Frontal cortex (tissue), 4 donors: ENCODE measurements around the gene DUOX2. TPM values are rescaled to one million over a fixed set of nuclear protein-coding genes. Genes with fewer than 3 reads are reported as not detected.
"Not testable (repeated sequence)": the region's sequence is repeated elsewhere in the genome, so short reads cannot be mapped to it uniquely, and the experiment has no call there.

Source experiments
- DNase-seq, 2 donors: peaks; one replicate each; pipeline ENCODE4 v3.0.0; 2012; ENCODE audit warnings: low spot score in 2 of 2
- FAIRE-seq: peaks from 2 replicates; lab custom pipeline; 2012; peaks lifted over from hg19 to GRCh38; lab: Jason Lieb, UNC
- total RNA-seq: library from RNA; depleted of rRNA; stranded (reverse); fragments of >200 nt; gene quantifications from one replicate; pipeline ENCODE4 v1.2.3, GENCODE V29; 2014
- donor health status: control.
- donor health status: control.
- donor health status: control.

DUOX2 gene
- total RNA-seq, 1 donor from 2014 or later, result not detected

- DNase-seq (no peak), FAIRE-seq (no peak)
Observed at GRCh38 chr15:45140557-45141250, 26.7 kb upstream of the DUOX2 start.

- DNase-seq (no peak), FAIRE-seq (no peak)
Observed at GRCh38 chr15:45139770-45140169, 25.8 kb upstream of the DUOX2 start.

- no peak for DNase-seq
- no peak for FAIRE-seq
Observed at GRCh38 chr15:45138814-45139765, 25.1 kb upstream of the DUOX2 start.

GRCh38 chr15:45137703-45138102, 23.7 kb upstream of the DUOX2 start:
- FAIRE-seq (no peak), DNase-seq (no peak)

GRCh38 chr15:45136378-45136764, 22.4 kb upstream of the DUOX2 start:
- DNase-seq (no peak), FAIRE-seq (no peak)

GRCh38 chr15:45135705-45136377, 21.9 kb upstream of the DUOX2 start:
- DNase-seq, FAIRE-seq: not testable (repeated sequence)

- FAIRE-seq (no peak), DNase-seq (no peak)
Observed at GRCh38 chr15:45134682-45135604, 21.0 kb upstream of the DUOX2 start.

- FAIRE-seq (no peak), DNase-seq (no peak)
Observed at GRCh38 chr15:45134046-45134445, 20.1 kb upstream of the DUOX2 start.

- no peak for DNase-seq
- no peak for FAIRE-seq
Observed at GRCh38 chr15:45133561-45133920, 19.6 kb upstream of the DUOX2 start.

GRCh38 chr15:45132844-45133560, 19.0 kb upstream of the DUOX2 start:
- FAIRE-seq (no peak), DNase-seq (no peak)

GRCh38 chr15:45131510-45131909, 17.5 kb upstream of the DUOX2 start:
- FAIRE-seq, result no peak
- no peak for DNase-seq

GRCh38 chr15:45130291-45131000, 16.5 kb upstream of the DUOX2 start:
- DNase-seq (no peak), FAIRE-seq (no peak)

- peak in 1 of 2 donors; percentile 53 for DNase-seq
- no peak for FAIRE-seq
Observed at GRCh38 chr15:45129651-45130129, 15.7 kb upstream of the DUOX2 start, which contains the start of the genes DUOX1 and DUOXA1. DUOX1 (plus strand) TSS chr15:45129994; CDS start chr15:45131967, 1,973 bp downstream. DUOXA1 (minus strand) TSS chr15:45129879; CDS start chr15:45123014, 6,865 bp downstream.

GRCh38 chr15:45128971-45129639, 15.1 kb upstream of the DUOX2 start:
- DNase-seq, result no peak
- no peak for FAIRE-seq

GRCh38 chr15:45126535-45127158, 12.7 kb upstream of the DUOX2 start:
- peak; percentile 64 for FAIRE-seq
- no peak for DNase-seq

- DNase-seq (no peak), FAIRE-seq (no peak)
Observed at GRCh38 chr15:45123397-45123796, 9.4 kb upstream of the DUOX2 start.

- no peak for DNase-seq
- FAIRE-seq, result no peak
Observed at GRCh38 chr15:45122719-45123118, 8.7 kb upstream of the DUOX2 start.
